ENCODE measurements around the gene SNRNP200. TPM values are rescaled to one million over a fixed set of nuclear protein-coding genes. Genes with fewer than 3 reads are reported as not detected.

The SNRNP200 gene
- total RNA-seq, 1 donor from 2014 or later = 66.6 TPM

DNA sequence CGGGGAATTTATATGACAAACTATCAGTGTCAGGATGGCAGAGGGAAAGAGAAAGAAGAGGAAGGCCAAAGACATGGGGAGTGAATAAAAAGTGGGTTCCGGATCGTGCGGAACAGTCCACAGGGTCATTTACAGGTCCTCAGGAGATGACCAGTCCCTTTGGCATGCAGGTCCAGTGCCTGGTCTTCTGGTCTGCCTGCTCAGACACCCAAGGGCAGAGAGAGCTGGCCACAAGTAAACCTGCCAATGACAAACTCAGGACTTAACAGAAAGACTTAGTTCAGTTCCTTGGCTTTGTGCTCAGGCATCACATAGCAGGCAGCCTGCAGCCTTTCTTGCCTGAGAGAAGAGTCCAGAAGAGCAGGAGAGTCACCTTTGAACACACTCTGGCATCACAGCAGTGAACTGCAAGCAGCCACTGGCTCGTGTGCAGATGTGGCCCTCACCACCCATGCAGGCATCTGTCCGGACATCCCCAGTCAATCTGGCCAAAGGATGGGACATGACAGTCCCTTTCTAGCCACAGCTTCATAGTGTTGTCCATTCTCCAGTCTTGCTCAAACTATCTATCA, 53.5 kb downstream of the SNRNP200 start:
- DNase-seq = no peak

DNA sequence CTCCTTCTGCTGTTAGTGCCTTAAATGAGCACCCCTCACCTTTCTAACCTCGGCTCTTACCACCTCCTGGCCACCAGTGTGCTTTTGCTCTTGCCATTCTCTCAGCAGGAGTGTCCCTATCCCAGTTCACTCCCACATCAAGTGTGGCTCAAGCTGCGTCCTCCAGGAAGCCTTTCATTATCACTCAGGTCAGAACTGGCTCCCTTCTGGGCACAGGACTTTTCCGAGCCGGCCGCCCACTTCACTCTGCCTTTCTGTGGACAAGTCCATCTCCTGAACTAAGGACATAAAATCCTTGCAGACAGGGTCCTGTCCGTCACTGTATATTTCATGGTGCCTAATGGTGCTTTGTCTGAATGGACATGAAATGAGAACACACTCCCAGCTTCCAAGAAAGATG, 55.2 kb downstream of the SNRNP200 start:
- DNase-seq = no peak

DNA sequence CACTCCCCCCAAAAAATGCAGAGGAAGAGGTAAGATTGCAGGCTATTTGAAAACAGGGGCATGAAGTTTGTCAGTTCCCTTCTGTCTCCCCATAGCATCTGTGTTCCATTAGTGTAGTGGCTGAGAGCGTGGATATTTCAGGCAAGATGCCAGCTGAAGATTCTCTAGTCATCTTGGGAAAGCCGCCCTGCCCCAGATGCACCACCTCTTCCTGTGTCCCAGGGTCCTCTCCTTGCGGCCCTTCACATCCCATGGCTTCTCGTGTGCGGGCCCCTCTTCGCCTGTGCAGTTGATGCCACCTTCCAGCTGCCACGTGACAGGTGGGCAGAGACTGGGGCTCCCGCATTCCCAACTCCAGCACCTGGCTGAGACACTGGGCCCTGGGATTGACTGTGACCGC, 55.7 kb downstream of the SNRNP200 start:
- DNase-seq = peak; percentile 77

DNA sequence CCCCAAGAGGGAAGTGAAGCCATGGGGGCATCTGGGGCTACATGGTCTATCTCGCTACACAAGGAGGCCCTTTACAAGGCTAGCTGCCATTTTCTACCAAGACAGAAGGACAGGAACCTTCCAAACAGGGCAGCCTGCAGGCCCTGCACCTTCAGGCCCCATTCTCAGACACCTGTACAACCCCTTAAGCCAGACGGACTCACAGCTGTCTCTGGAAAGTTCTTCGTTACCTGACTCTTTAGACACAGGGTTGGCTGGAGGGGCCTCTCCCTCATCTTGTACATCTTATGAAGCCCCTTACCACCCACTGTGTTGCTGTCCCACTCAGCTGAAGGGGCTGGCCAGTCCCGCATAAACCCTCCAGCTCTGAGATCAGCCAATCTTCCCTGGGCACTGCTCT, 56.7 kb downstream of the SNRNP200 start:
- no peak for DNase-seq

DNA sequence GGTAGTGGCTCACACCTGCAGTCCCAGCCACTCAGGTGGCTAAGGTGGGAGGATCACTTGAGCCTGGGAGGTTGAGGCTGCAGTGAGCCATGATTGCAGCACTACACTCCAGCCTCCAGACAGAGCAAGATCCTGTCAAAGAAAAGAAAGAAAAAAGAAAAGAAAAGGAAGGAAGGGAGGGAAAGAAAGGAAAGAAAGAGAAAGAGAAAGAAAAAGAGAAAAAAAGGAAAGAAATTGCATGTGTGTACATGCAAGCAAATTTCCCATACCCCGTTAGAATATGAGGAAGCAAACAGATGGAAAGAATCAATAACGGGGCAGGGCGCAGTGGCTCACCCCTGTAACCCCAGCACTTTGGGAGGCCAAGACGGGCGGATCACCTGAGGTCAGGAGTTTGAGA, 57.5 kb downstream of the SNRNP200 start:
- no peak for DNase-seq

DNA sequence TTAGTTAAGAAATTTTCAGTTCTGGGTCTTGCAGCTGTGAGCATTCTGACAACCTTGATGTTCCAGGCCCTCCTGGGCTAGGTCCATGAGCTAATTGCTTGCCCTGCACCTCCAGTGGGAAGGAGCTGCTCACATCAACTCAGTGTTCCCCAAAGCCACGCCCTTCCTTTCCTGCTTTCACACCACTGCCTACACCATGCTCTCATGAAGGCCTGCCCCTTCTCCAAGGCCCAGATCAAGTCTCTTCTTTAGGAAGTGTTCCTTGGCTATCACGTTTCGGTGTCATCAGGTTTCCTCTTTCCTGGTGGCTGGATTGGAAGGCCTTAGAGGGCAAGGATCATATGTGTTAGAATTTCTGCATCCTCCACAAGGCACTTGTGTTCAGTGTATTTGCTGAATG, 58.3 kb downstream of the SNRNP200 start:
- DNase-seq = no peak

DNA sequence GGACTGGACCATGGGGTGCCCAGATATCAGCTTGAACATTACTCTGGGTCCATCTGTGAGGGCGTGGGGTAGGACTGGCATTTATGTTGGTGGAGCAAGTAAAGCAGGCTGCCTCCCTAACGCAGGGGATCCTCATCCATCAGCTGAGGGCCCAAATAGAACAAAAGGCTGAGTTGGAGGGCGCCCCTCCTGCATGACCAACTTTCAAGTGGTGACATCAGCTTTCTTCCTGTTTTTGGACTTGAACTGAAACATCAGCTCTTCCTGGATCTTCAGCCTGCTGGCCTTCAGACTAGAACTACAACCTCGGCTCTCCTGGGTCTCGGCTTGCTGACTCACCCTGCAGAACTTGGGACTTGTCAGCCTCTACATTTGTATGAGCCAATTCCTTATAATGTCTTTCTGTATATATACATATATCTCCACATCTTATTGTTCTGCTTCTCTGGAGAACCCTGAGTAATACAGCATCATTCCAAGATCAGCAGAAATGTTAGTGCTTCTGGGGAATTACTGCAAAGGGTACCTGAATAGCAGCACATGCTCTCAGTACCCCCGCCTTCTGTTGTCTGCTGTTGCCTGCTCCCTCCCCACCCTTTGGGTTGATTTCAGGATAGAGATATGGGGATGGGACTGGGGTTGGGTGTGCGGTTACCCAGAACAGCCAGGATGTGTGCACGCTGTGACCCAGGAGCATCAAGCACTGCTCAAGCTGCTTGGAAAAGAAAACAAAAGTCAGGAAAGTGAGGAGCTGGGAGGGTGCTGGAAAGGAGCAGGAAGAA, 59.5 kb downstream of the SNRNP200 start:
- DNase-seq = no peak

DNA sequence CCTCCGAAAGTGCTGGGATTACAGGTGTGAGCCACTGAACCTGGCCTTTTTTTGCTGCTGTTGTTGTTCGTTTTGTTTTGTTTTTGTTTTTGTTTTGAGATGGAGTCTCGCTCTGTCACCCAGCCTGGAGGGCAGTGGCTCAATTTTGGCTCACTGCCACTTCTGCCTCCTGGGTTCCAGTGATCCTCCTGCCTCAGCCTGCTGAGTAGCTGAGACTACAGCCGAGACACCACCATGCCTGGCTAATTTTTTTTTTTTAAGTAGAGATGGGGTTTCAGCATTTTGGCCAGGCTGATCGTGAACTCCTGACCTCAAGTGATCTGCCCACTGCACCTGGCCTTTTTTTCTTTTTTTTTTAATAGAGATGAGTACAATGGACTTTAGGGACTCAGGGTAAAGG, 61.5 kb downstream of the SNRNP200 start:
- no peak for DNase-seq

DNA sequence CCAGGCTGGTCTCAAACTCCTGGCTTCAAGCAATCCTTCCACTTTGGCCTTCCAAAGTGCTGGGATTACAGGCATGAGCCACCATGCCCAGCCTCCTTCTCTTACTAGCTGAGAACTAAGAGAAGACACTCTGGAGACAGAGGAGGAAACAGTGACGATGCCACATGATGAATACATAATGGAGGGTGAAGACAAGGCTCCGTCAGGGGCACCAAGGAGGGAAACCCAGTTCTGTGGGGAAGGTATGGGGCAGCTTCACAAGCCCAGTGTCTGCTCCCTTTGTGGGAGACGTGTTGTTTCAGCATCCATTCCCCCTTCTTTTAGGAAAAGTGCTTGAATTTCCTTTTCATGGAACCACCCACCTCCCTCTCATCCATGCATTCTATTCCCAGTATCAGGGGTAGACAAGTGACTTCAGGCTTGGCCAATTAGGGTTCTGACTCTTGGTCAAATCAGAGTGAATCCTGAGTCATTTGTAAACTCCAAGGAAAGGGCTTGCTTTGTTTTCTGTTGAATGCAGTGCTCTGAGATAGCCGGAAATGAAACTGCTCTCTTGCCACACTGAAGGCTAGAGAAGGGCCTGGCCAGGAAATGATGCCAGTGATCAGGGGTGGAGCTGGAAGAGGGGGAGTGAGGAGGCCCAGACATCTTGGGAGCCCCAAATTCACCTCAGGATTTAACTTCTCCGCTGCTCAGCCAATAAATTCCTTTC, 63.3 kb downstream of the SNRNP200 start:
- no peak for DNase-seq

DNA sequence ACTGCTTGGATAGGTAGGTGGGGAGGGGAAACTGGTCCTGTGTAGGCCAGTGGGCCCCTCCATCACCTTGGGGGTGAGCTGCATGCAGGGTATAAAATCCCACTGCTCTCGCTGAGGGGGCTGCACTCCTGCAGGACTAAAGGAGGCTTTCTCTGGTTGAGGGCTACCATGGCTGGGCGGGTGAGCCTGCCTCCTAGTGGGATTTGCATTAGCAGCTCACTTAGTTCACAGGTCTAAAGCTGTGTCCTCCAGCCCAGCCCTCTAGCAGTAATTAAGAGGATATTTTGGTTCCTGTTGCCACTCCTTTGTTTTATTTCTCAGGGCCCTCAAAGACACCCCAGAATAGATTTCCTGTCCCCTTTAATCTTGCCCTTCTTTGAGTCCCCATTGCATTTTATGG, 64.1 kb downstream of the SNRNP200 start:
- DNase-seq = no peak

DNA sequence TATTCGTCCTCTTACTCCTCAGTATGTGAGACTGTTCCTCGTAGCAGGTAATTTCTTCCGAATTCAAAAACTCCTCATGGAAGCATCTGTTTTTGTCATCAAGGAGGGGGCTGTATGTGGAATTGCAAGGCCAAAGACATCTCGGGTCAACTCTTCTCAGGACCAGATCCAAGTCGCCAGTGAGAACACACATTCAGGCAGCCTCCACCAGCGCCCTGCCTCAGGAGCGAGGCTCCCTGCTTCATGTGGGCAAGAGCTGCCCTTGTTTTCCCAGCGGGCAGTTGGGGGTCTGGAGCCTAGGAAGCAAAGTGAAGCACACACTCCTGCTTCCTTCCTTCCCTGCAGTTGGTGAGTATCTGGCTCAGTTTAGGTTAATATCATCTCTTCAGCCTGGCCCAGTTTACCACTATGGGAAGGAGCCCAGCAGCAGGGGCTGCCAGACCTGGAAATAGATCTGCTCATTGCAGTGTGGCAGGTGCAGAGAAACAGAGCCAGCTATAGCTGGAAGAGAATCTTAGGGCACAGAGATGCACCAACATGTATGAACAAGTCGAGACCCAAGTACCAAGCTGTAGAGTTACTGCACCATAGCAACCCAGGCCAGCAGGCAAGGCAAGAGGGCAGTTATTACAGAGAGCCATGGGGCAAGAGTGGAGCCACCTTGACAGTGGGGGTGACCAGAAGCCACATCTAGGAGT, 64.9 kb downstream of the SNRNP200 start:
- DNase-seq = peak; percentile 38

DNA sequence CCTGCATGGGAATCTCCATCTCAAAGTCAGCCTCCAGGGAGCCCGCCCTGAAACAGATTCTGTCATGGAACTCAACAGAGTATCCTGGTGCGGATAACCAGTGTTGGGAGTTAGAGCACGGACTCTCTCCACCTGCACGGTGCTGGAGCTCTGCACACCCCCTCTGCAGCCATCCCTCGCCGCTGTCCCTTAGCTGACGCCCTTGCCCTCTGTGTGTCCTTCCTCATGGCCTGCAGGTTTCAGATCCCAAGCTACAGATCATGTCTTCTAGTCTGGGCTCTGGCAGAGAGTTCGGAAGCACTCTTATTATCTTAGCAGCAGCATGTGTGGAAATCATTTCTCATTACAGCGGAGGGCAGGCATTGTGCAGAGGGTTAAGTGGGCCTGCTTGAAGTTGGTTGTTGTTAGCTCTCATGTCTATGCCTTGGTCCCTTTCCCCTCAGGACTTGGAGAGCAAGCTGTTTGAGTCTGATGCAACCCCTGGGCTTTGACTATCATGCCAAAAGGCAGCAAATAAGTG, 65.5 kb downstream of the SNRNP200 start:
- DNase-seq = no peak

DNA sequence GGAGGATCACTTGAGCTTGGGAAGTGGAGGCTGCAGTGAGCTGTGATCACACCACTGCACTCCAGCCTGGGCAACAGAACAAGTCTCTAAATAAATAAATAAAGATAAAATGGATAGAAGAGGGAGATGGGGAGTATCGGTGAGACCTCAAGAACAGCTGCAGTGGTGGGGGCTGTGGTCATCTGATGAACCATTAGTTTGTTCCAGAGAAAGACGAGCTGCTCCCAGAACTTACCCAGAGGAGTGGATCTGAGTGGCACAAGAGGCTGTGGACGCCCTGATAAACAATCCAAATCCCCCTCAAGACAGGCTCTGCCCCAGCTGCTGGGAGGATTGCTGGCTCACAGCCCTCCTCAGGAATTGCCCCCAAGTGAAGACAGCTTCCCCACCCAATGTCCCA, 66.3 kb downstream of the SNRNP200 start:
- DNase-seq = peak; percentile 57

DNA sequence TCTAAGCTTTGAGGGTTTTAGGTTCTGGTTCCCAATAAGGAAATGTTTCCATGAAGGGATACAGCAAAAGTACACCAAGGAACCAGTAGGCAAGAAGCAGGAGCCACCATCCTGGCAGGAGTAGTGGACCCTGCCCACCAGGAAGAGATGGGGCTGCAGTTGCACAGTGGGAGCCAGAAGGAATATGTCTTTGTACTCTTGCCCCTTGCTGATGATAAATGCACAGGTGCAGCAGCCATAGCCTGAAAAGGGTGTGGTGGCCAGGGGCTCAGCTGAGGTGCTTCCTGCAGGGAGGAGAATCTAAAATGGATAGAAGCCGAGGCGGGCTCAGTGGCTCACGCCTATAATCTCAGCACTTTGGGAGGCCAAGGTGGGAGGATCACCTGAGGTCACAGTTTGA, 67.1 kb downstream of the SNRNP200 start:
- no peak for DNase-seq

DNA sequence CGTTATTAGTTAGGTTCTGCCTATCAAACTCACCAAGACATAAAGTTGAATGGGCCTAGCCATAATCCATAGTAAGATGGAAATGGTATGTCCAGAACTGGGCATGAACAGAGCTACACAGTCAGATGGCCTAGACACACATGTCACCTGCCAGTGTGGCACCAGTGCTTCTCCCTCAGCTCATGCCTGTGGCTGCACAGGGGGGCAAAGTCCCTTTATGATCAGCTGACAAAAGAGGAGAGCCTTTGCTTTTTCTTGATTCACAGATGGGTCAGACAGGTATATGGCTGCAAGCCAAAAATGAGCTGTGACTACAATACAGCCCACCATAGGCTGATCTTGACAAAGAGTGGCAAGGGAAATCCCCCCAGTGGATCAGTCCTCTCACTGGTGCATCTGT, 68.5 kb downstream of the SNRNP200 start:
- DNase-seq = no peak

DNA sequence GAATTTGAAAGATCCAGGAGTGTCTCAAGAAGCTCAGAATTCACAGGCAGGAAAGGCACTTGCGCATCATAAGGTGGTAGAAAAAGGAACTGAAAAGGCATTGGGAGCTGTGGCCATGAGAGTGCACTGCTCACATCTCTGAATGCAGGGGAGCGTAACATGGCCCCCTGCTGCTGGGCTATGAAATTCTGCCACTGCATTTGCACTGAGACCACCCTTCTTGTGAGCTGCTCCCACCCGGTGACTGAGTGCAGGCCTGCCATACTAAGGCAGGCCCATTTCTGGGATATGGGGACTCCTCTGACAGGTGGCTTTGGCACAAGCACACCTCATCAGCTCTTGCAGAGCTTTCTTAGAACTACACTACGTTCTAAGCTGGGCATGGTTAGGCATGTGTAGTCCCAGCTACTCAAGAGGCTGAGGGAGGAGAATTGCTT, 71.4 kb downstream of the SNRNP200 start:
- no peak for DNase-seq

DNA sequence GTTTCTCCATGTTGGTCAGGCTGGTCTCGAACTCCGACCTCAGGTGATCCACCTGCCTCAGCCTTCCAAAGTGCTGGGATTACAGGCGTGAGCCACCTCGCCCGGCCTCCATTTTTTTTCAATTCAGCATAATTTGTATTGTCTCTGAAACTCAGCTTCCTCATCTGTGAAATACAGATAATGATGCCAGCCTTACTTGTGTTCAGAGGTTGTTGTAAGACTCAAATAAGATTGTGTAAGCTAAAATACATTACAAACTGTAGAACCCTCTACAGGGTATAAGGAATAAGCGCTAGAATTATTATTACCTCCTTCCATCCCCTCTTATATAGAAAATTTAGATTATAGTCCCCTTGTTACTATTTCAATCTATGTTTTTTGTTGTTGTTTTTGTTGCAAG, 71.9 kb downstream of the SNRNP200 start:
- DNase-seq = no peak

DNA sequence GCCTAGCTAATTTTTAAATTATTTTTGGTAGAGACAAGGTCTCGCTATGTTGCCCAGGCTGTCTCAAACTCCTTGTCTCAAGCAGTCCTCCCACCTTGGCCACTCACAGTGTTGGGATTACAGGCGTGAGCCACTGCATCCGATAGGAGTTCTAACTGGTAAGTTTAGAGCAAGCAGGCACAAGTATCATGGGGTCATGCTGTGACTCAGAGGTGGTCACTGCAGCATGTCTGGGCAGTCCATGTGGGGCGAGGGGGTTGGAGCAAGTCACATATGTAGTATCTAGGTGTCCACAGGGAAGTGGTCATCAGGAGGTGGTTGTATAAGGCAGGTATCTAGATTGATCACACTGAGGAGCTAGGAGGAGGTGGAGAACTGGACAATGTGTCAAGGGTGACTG, 74.0 kb downstream of the SNRNP200 start:
- no peak for DNase-seq

DNA sequence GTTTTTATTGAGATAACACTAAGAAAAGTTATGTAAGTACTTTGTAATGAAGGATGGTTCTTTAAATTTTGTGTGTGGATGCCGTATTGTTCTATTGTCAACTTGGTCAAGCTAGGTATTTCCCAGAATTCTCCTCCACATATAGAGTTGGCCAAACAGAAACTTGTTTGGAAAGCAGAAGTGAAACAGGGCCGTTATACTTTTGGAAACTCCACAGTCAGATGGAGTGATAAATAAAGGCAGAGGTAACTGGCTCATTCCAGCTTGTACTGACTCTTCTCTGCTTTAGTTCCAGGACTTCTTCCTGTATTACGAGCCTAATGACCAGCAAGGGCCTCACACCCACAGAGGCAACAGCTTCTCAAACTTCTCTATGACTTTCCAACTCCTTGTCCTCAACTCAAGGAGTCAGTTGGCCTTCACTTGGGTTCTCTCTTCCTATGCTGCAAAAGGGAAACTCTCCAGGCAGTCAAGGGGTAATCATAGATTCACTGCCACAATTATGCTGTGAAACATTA, 80.3 kb downstream of the SNRNP200 start:
- DNase-seq = no peak

All from tongue (tissue), 2 donors.